HCT116 (cell line): ENCODE results near the gene C11orf91. TPM values are rescaled to one million over a fixed set of nuclear protein-coding genes. Genes with fewer than 3 reads are reported as not detected.

Experiments
- ATAC-seq: fragments of 200-7000 bp; cut with Tn5 transposase; 2 replicates; pipeline ENCODE4 v1.9.1; 2020; ENCODE audit warnings: mild to moderate bottlenecking, moderate library complexity
- BruUV-seq: library from RNA; stranded (reverse); fragments of 400-500 nt; replicated peaks from 2 replicates; lab custom pipeline; 2021; lab: Mats Ljungman, UMichigan
- CTCF ChIA-PET: fragments of 300-600 bp; sonication (Branson Sonifier 250); formaldehyde crosslinking; loops from one replicate; lab custom pipeline; 2021; ENCODE audit warnings: antibody characterized with exemption; lab: Charles Lee
- POLR2A ChIA-PET: fragments of 300-600, 350-600 bp; sonication (Branson Sonifier 250); formaldehyde crosslinking; loops from one replicate; lab custom pipeline; 2021; ENCODE audit warnings: antibody characterized with exemption; lab: Charles Lee
- RAD21 ChIA-PET, 2 experiments: fragments of 300-600 bp; sonication (Branson Sonifier 250); formaldehyde crosslinking; loops; one replicate each; lab custom pipeline; 2023; ENCODE audit warnings: low total read pairs in 2 of 2; ENCODE audit not compliant: uncharacterized antibody in 2 of 2, unreplicated experiment in 2 of 2, low non-redundant PET in 1 of 2; lab: Charles Lee
- DNase-seq: peaks from one replicate; pipeline ENCODE4 v3.0.0-alpha.2; 2010; ENCODE audit warnings: low read depth, low spot score
- H2AFZ ChIP-seq: fragments of 200-600 bp; shearing (Covaris generic), sonication (generic); 2 replicates; pipeline ENCODE4 v1.6.1; 2017; ENCODE audit warnings: low read depth, mixed run types, mixed read lengths, antibody characterized with exemption, low read length; ENCODE audit not compliant: poor library complexity, severe bottlenecking
- H3K27ac ChIP-seq: 2 replicates; pipeline ENCODE4 v1.5.1; 2012; ENCODE audit warnings: low read depth, low read length
- H3K27me3 ChIP-seq: fragments of 200-600 bp; sonication (generic); 2 replicates; pipeline ENCODE4 v1.6.1; 2016; ENCODE audit warnings: mixed run types, low read length, mixed read lengths; ENCODE audit not compliant: insufficient read depth
- H3K36me3 ChIP-seq, 2 experiments: fragments of 200-500 bp in 1 of 2; fragments of 200-600 bp in 1 of 2; sonication (Bioruptor generic) in 1 of 2; sonication (generic) in 1 of 2; 2 replicates each; pipeline versions ENCODE4 v1.5.1 to v1.6.1; 2014 to 2016; ENCODE audit warnings: low read length in 2 of 2, inconsistent platforms in 1 of 2, mixed read lengths in 1 of 2, mixed run types in 1 of 2; ENCODE audit not compliant: insufficient read depth in 2 of 2, control insufficient read depth in 1 of 2
- H3K4me1 ChIP-seq, 2 experiments: fragments of 200-600 bp in 1 of 2; sonication (generic) in 1 of 2; 2 replicates each; pipeline versions ENCODE4 v1.5.1 to v1.6.1; 2012 to 2017; ENCODE audit warnings: low read length in 2 of 2, inconsistent platforms in 1 of 2, mild to moderate bottlenecking in 1 of 2, mixed read lengths in 1 of 2, mixed run types in 1 of 2, moderate library complexity in 1 of 2; ENCODE audit not compliant: insufficient read depth in 2 of 2, control insufficient read depth in 1 of 2
- H3K4me2 ChIP-seq: fragments of 200-600 bp; sonication (generic); 2 replicates; pipeline ENCODE4 v1.6.1; 2017; ENCODE audit warnings: mixed run types, low read length, mixed read lengths
- H3K4me3 ChIP-seq, 2 experiments: fragments of 200-600 bp in 1 of 2; sonication (generic) in 1 of 2; replicated peaks in 1 of 2; 2 replicates each; pipeline ENCODE4 v1.5.1; 2011 to 2016; ENCODE audit warnings: low read length in 2 of 2, control low read depth in 1 of 2, low read depth in 1 of 2, mild to moderate bottlenecking in 1 of 2, mixed read lengths in 1 of 2, mixed run types in 1 of 2
- H3K79me2 ChIP-seq: fragments of 200-600 bp; sonication (generic); 2 replicates; pipeline ENCODE4 v1.6.1; 2017; ENCODE audit warnings: mild to moderate bottlenecking, mixed run types, low read length, moderate library complexity, mixed read lengths; ENCODE audit not compliant: insufficient read depth
- H3K9ac ChIP-seq: fragments of 200-600 bp; sonication (generic); 2 replicates; pipeline ENCODE4 v1.6.1; 2016; ENCODE audit warnings: low read length, mixed read lengths
- H3K9me2 ChIP-seq: fragments of 200-600 bp; sonication (generic), shearing (Covaris generic); 2 replicates; pipeline ENCODE4 v1.6.1; 2017; ENCODE audit warnings: mixed run types, mild to moderate bottlenecking, moderate library complexity; ENCODE audit not compliant: insufficient read depth
- H3K9me3 ChIP-seq, 2 experiments: fragments of 200-500 bp in 1 of 2; fragments of 200-600 bp in 1 of 2; sonication (Bioruptor generic) in 1 of 2; sonication (generic) in 1 of 2; 2 replicates each; pipeline ENCODE4 v1.6.1; 2014 to 2017; ENCODE audit warnings: low read length in 2 of 2, mixed read lengths in 2 of 2, inconsistent platforms in 1 of 2, low read depth in 1 of 2, mild to moderate bottlenecking in 1 of 2, mixed run types in 1 of 2, moderate library complexity in 1 of 2; ENCODE audit not compliant: control insufficient read depth in 1 of 2, insufficient read depth in 1 of 2
- H4K20me1 ChIP-seq: fragments of 200-600 bp; sonication (generic), shearing (Covaris generic); 2 replicates; pipeline ENCODE4 v1.6.1; 2017; ENCODE audit warnings: mixed run types, mild to moderate bottlenecking, moderate library complexity; ENCODE audit not compliant: insufficient read depth
- CBX3 ChIP-seq: IDR thresholded peaks from 2 replicates; pipeline ENCODE4 v1.6.1; 2012; ENCODE audit warnings: low read depth
- CEBPB ChIP-seq: IDR thresholded peaks from 2 replicates; pipeline ENCODE4 v1.6.1; 2012; ENCODE audit warnings: low read depth
- ELF1 ChIP-seq: IDR thresholded peaks from 2 replicates; pipeline ENCODE4 v1.6.1; 2012; ENCODE audit warnings: low read depth, borderline replicate concordance
- EZH2 ChIP-seq: fragments of 200-600 bp; sonication (generic); IDR thresholded peaks from 2 replicates; pipeline ENCODE4 v1.6.1; 2017; ENCODE audit warnings: antibody characterized with exemption, mixed run types
- EZH2phosphoT487 ChIP-seq: fragments of 200-600 bp; IDR thresholded peaks from 2 replicates; pipeline ENCODE4 v1.6.1; 2018; ENCODE audit warnings: antibody characterized with exemption, borderline replicate concordance
- POLR2A ChIP-seq: IDR thresholded peaks from 2 replicates; pipeline ENCODE4 v1.7.0; 2011; ENCODE audit warnings: borderline replicate concordance; ENCODE audit not compliant: insufficient read depth, insufficient read length; ENCODE audit errors: extremely low read depth
- SIN3A ChIP-seq: IDR thresholded peaks from 2 replicates; pipeline ENCODE4 v1.6.1; 2012; ENCODE audit warnings: low read depth
- SP1 ChIP-seq: IDR thresholded peaks from 2 replicates; pipeline ENCODE4 v1.6.1; 2012; ENCODE audit warnings: low read depth
- TCF7L2 ChIP-seq: IDR thresholded peaks from 2 replicates; pipeline ENCODE4 v1.7.0; 2011; ENCODE audit warnings: borderline replicate concordance, inconsistent platforms; ENCODE audit not compliant: insufficient read depth, insufficient read length; ENCODE audit errors: extremely low read depth
- ZFX ChIP-seq: fragments of 450-650 bp; IDR thresholded peaks from 2 replicates; pipeline ENCODE4 v1.6.1; 2017
- intact Hi-C: fragments of 100-400 bp; cut with micrococcal nuclease; formaldehyde crosslinking; loops from 2 replicates; pipeline ENCODE4 v1.10.0; 2022
- total RNA-seq: library from RNA; stranded (reverse); gene quantifications from one replicate; pipeline ENCODE4 v1.2.1, GENCODE V29; 2021; ENCODE audit not compliant: unreplicated experiment
- TF ChIP-seq, protein P1 (sequence below): IDR thresholded peaks from 2 replicates; pipeline ENCODE4 v1.6.1; 2011; ENCODE audit warnings: mild to moderate bottlenecking, low read length, moderate library complexity; ENCODE audit not compliant: insufficient replicate concordance; ENCODE audit errors: extremely low read depth
- TF ChIP-seq, protein P2 (sequence below), 3 experiments: fragments of 200-600 bp in 1 of 3; sonication (generic) in 1 of 3; IDR thresholded peaks in 2 of 3; conservative IDR thresholded peaks in 1 of 3; 2 replicates each; pipeline ENCODE4 v1.5.1; 2012 to 2017; ENCODE audit warnings: low read depth in 2 of 3, low read length in 2 of 3, antibody characterized with exemption in 1 of 3, borderline replicate concordance in 1 of 3, control low read depth in 1 of 3, mild to moderate bottlenecking in 1 of 3, mixed read lengths in 1 of 3, mixed run types in 1 of 3, moderate library complexity in 1 of 3; ENCODE audit not compliant: insufficient read depth in 1 of 3
- TF ChIP-seq, protein P3 (sequence below): IDR thresholded peaks from 2 replicates; pipeline ENCODE4 v1.6.1; 2012

The C11orf91 gene
- total RNA-seq, 1 experiment from 2014 or later = 0.54 TPM

DNA sequence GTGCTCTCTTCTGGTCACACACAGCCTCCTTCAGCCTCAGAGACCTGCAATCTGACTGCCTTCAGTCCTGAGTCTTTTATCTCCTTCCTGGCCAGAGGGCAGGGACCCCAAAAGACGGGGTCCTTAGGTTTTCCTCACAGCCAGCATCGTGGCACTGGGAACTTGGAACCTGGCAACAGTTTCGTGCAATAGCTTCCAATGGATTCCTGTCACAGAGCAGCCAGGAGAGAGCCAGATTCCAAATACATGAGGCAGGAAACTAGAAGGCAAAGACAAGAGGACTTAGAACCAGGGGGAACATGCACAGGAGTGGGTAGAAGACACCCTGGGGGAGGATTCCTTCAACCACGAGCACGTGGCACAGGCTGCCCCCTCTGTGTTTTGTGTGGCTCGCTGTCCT is 48.6 kb downstream of the C11orf91 start:
- BruUV-seq = no TSS peak
- TF ChIP-seq EZH2phosphoT487 (no peak), TCF7L2 (no peak), SP1 (no peak), SIN3A (no peak)

DNA sequence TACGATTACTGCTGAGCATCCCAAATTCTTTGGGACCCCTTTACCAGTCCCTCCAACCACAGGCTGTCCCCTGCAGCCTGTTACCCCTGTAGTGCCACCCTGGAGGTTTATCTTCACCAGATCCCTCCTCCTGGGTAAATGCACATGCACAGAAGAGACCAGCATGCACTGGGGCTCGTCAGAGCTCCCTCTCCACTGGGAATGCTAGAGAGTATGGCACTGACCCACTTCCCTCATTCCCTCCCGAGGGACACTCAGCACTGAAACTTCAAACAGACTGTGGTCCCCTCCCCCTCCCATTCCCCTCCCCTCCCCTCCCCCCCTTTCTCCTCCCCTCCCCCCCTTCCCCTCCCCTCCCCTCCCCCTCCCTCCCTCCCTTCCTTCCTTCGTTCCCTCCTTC is 49.1 kb downstream of the C11orf91 start:
- H3K4me2 ChIP-seq = no peak overlapping the region
- DNase-seq (no peak), ATAC-seq (peak; percentile 63; the same call in 1 of the 2 replicates)
- no peak overlapping the region for H2AFZ ChIP-seq
- no peak overlapping the region for H3K4me3 ChIP-seq
- no peak overlapping the region for H3K27ac ChIP-seq
- BruUV-seq = no TSS peak
- intact Hi-C loops = no loop called here
- H3K9me2 ChIP-seq = no peaks in the 10 kb centered on the region
- no peaks in the 10 kb centered on the region for H3K27me3 ChIP-seq
- no peaks in the 10 kb centered on the region for H3K79me2 ChIP-seq
- no peak overlapping the region for H3K9ac ChIP-seq
- peaks cover 0 to 6% of the 10 kb centered on the region in 2 experiments; a peak in 1 of 4 replicates for H3K4me1 ChIP-seq
- ChIA-PET CTCF (no interaction called here), RAD21 (no interaction called here), POLR2A (no interaction called here)
- H3K36me3 ChIP-seq = no peaks in the 10 kb centered on the region
- H4K20me1 ChIP-seq = no peaks in the 10 kb centered on the region
- no peaks in the 10 kb centered on the region for H3K9me3 ChIP-seq
- TF ChIP-seq EZH2phosphoT487 (no peak), ZFX (no peak), CBX3 (no peak), EZH2 (no peak), ELF1 (no peak), POLR2A (no peak), CEBPB (no peak)
- TF ChIP-seq, protein P1, sequence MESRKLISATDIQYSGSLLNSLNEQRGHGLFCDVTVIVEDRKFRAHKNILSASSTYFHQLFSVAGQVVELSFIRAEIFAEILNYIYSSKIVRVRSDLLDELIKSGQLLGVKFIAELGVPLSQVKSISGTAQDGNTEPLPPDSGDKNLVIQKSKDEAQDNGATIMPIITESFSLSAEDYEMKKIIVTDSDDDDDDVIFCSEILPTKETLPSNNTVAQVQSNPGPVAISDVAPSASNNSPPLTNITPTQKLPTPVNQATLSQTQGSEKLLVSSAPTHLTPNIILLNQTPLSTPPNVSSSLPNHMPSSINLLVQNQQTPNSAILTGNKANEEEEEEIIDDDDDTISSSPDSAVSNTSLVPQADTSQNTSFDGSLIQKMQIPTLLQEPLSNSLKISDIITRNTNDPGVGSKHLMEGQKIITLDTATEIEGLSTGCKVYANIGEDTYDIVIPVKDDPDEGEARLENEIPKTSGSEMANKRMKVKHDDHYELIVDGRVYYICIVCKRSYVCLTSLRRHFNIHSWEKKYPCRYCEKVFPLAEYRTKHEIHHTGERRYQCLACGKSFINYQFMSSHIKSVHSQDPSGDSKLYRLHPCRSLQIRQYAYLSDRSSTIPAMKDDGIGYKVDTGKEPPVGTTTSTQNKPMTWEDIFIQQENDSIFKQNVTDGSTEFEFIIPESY = no peak
- TF ChIP-seq, protein P2, sequence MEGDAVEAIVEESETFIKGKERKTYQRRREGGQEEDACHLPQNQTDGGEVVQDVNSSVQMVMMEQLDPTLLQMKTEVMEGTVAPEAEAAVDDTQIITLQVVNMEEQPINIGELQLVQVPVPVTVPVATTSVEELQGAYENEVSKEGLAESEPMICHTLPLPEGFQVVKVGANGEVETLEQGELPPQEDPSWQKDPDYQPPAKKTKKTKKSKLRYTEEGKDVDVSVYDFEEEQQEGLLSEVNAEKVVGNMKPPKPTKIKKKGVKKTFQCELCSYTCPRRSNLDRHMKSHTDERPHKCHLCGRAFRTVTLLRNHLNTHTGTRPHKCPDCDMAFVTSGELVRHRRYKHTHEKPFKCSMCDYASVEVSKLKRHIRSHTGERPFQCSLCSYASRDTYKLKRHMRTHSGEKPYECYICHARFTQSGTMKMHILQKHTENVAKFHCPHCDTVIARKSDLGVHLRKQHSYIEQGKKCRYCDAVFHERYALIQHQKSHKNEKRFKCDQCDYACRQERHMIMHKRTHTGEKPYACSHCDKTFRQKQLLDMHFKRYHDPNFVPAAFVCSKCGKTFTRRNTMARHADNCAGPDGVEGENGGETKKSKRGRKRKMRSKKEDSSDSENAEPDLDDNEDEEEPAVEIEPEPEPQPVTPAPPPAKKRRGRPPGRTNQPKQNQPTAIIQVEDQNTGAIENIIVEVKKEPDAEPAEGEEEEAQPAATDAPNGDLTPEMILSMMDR (IDR thresholded peaks at IDR 0.05 in 2 of 3, conservative IDR thresholded peaks at IDR 0.05 in 1 of 3; ENCODE audit: borderline replicate concordance in 1 of 3, insufficient read depth in 1 of 3, low read depth in 2 of 3, low read length in 2 of 3) = no peak
- TF ChIP-seq, protein P3, sequence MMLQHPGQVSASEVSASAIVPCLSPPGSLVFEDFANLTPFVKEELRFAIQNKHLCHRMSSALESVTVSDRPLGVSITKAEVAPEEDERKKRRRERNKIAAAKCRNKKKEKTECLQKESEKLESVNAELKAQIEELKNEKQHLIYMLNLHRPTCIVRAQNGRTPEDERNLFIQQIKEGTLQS = no peak

More for the DNA sequence above, 48.6 kb downstream of the C11orf91 start:
- ATAC-seq (no peak), DNase-seq (no peak)
- H3K9me2 ChIP-seq = no peaks in the 10 kb centered on the region
- no peak overlapping the region for H2AFZ ChIP-seq
- H3K9me3 ChIP-seq = no peaks in the 10 kb centered on the region
- ChIA-PET CTCF (no interaction called here), POLR2A (no interaction called here), RAD21 (no interaction called here)
- no peaks in the 10 kb centered on the region for H4K20me1 ChIP-seq
- no peak overlapping the region for H3K4me3 ChIP-seq
- no peak overlapping the region for H3K4me2 ChIP-seq
- intact Hi-C loops = no loop called here
- no peaks in the 10 kb centered on the region for H3K27me3 ChIP-seq
- no peak overlapping the region for H3K9ac ChIP-seq
- no peaks in the 10 kb centered on the region for H3K79me2 ChIP-seq
- H3K27ac ChIP-seq = no peak overlapping the region
- no peaks in the 10 kb centered on the region for H3K36me3 ChIP-seq
- H3K4me1 ChIP-seq = peaks cover 0 to 6% of the 10 kb centered on the region in 2 experiments; a peak in 1 of 4 replicates
